ENCODE results near the gene CRADD. TPM values are rescaled to one million over a fixed set of nuclear protein-coding genes. Genes with fewer than 3 reads are reported as not detected.

Gene CRADD
- total RNA-seq, 3 donors from 2014 or later = 24.0 to 49.8 (median 44.2) TPM

DNA sequence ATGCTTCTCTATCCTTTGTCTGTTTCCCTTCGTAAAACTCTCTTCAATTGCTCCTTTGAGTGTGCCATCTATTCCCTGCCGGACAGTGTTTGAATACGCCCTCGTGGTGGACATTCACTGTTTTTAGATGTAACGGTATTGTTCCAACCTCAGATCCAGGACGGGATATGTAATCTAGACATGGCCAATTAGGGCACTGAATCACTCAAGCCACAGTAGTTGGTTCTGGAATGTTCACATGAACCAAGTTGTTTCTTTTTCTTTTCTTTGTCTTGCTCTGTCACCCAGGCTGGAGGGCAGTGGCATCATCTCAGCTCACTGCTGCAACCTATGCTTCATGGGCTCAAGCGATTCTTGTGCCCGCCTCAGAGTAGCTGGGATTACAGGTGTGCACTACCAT lies 267.0 kb downstream of the CRADD start:
- no peak overlapping the region for H3K4me3 ChIP-seq
- intact Hi-C loops (cut with DNase I; ENCODE audit: low total_unique reads) = loop anchor here (5.0 kb wide), 1 partner anchor 457 kb away; no protein-coding TSS in a partner anchor
- no peaks in the 10 kb centered on the region for H3K4me1 ChIP-seq
- H3K9me3 ChIP-seq = no peaks in the 10 kb centered on the region
- H3K27ac ChIP-seq = no peak overlapping the region
- no peak for DNase-seq (ENCODE audit: low spot score in 2 of 2)
- H3K27me3 ChIP-seq = no peaks in the 10 kb centered on the region
- no peaks in the 10 kb centered on the region for H3K36me3 ChIP-seq
- TF ChIP-seq, protein P1, sequence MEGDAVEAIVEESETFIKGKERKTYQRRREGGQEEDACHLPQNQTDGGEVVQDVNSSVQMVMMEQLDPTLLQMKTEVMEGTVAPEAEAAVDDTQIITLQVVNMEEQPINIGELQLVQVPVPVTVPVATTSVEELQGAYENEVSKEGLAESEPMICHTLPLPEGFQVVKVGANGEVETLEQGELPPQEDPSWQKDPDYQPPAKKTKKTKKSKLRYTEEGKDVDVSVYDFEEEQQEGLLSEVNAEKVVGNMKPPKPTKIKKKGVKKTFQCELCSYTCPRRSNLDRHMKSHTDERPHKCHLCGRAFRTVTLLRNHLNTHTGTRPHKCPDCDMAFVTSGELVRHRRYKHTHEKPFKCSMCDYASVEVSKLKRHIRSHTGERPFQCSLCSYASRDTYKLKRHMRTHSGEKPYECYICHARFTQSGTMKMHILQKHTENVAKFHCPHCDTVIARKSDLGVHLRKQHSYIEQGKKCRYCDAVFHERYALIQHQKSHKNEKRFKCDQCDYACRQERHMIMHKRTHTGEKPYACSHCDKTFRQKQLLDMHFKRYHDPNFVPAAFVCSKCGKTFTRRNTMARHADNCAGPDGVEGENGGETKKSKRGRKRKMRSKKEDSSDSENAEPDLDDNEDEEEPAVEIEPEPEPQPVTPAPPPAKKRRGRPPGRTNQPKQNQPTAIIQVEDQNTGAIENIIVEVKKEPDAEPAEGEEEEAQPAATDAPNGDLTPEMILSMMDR (IDR thresholded peaks at IDR 0.05) = no peak
- no peak for TF ChIP-seq POLR2AphosphoS5 (IDR thresholded peaks at IDR 0.05)
- TF ChIP-seq POLR2A (IDR thresholded peaks at IDR 0.05) = no peak

Other genes starting within 250 kb of the CRADD start
- 10 to 100 TPM; 23.0 to 47.7 (median 43.3) TPM for gene UBE2N, start 235.4 kb upstream of the CRADD start, total RNA-seq
- gene MRPL42, start 209.9 kb upstream of the CRADD start, total RNA-seq = 10 to 100 TPM; 24.6 to 62.3 (median 41.0) TPM
- gene SOCS2, start 104.7 kb upstream of the CRADD start, total RNA-seq = 10 to 100 TPM; 29.0 to 59.4 (median 59.0) TPM